H1 (cell line): ENCODE measurements around the gene ARHGAP18. TPM values are rescaled to one million over a fixed set of nuclear protein-coding genes. Genes with fewer than 3 reads are reported as not detected.

Experiments used
- CTCF ChIA-PET: fragments of 300-600 bp; sonication (Branson Sonifier 250); formaldehyde crosslinking; loops from one replicate; lab custom pipeline; 2021; ENCODE audit not compliant: partially characterized antibody; lab: Charles Lee
- POLR2A ChIA-PET: fragments of 300-600 bp; sonication (Branson Sonifier 250); formaldehyde crosslinking; loops from one replicate; lab custom pipeline; 2021; ENCODE audit warnings: inconsistent platforms; ENCODE audit not compliant: partially characterized antibody; lab: Charles Lee
- DNase-seq, 2 experiments: peaks; one replicate each; pipeline versions ENCODE4 v3.0.0 to v3.0.0-alpha.2; 2010 to 2022; ENCODE audit warnings: low spot score in 2 of 2, low read depth in 1 of 2, mixed read lengths in 1 of 2
- FAIRE-seq: peaks from 2 replicates; lab custom pipeline; 2011; peaks lifted over from hg19 to GRCh38; lab: Jason Lieb, UNC
- H2AFZ ChIP-seq: 2 replicates; pipeline ENCODE4 v1.8.1; 2012; ENCODE audit warnings: low read length, inconsistent platforms
- H2AK5ac ChIP-seq: 2 replicates; pipeline ENCODE4 v1.6.1; 2013; ENCODE audit warnings: low read depth, low read length
- H2BK120ac ChIP-seq: replicated peaks from 2 replicates; pipeline ENCODE3; 2013; ENCODE audit warnings: low read depth, low read length, inconsistent platforms
- H2BK12ac ChIP-seq: 2 replicates; pipeline ENCODE4 v1.6.1; 2013; ENCODE audit warnings: low read depth, low read length
- H2BK15ac ChIP-seq: 2 replicates; pipeline ENCODE4 v1.6.1; 2013; ENCODE audit warnings: low read length
- H2BK20ac ChIP-seq: 2 replicates; pipeline ENCODE4 v1.6.1; 2013; ENCODE audit warnings: low read length
- H2BK5ac ChIP-seq: 2 replicates; pipeline ENCODE4 v1.6.1; 2013; ENCODE audit warnings: low read depth, low read length
- H3K14ac ChIP-seq: 2 replicates; pipeline ENCODE4 v1.6.1; 2013; ENCODE audit warnings: inconsistent platforms; ENCODE audit not compliant: insufficient read length
- H3K18ac ChIP-seq: 2 replicates; pipeline ENCODE4 v1.6.1; 2013; ENCODE audit warnings: low read length; ENCODE audit errors: extremely low read depth
- H3K23ac ChIP-seq: 2 replicates; pipeline ENCODE4 v1.6.1; 2013; ENCODE audit warnings: inconsistent platforms; ENCODE audit not compliant: insufficient read length
- H3K23me2 ChIP-seq: 2 replicates; pipeline ENCODE4 v1.6.1; 2013; ENCODE audit warnings: low read depth, low read length
- H3K27ac ChIP-seq: 2 replicates; pipeline ENCODE4 v1.6.1; 2011; ENCODE audit warnings: low read depth, low read length, inconsistent platforms
- H3K27me3 ChIP-seq, 4 experiments: replicated peaks in 1 of 4; 1 replicate in 1 of 4; 2 replicates in 3 of 4; pipeline versions ENCODE4 v1.6.1 to v1.8.1; 2011 to 2013; ENCODE audit warnings: low read length in 3 of 4, mild to moderate bottlenecking in 3 of 4, inconsistent platforms in 2 of 4, mixed read lengths in 2 of 4, moderate library complexity in 1 of 4; ENCODE audit not compliant: control insufficient read depth in 3 of 4, insufficient read depth in 3 of 4; ENCODE audit errors: extremely low read depth in 1 of 4
- H3K36me3 ChIP-seq, 4 experiments: 2 replicates each; pipeline versions ENCODE4 v1.6.1 to v1.8.1; 2011 to 2013; ENCODE audit warnings: mild to moderate bottlenecking in 4 of 4, low read length in 3 of 4, moderate library complexity in 2 of 4, control low read depth in 1 of 4, inconsistent platforms in 1 of 4; ENCODE audit not compliant: insufficient read depth in 4 of 4, control insufficient read depth in 2 of 4
- H3K4ac ChIP-seq: replicated peaks from 2 replicates; pipeline ENCODE3; 2013; ENCODE audit warnings: low read length, low read depth, mixed read lengths, inconsistent platforms; ENCODE audit not compliant: insufficient read length
- H3K4me1 ChIP-seq, 4 experiments: replicated peaks in 1 of 4; 1 replicate in 1 of 4; 2 replicates in 3 of 4; pipeline versions ENCODE4 v1.6.1 to v1.8.1; 2011 to 2013; ENCODE audit warnings: low read length in 3 of 4, inconsistent platforms in 2 of 4, mixed read lengths in 1 of 4; ENCODE audit not compliant: insufficient read depth in 4 of 4, control insufficient read depth in 3 of 4
- H3K4me2 ChIP-seq, 2 experiments: 2 replicates each; pipeline versions ENCODE4 v1.6.1 to v1.8.1; 2011 to 2013; ENCODE audit warnings: low read depth in 2 of 2, low read length in 2 of 2, control low read depth in 1 of 2, inconsistent platforms in 1 of 2, mild to moderate bottlenecking in 1 of 2; ENCODE audit not compliant: insufficient read depth in 1 of 2
- H3K4me3 ChIP-seq, 4 experiments: fragments of 200-600, 300-600 bp in 1 of 4; sonication (generic), shearing (Covaris generic), sonication (Bioruptor Twin) in 1 of 4; 2 replicates each; pipeline versions ENCODE4 v1.5.1 to v1.8.1; 2011 to 2016; ENCODE audit warnings: low read length in 4 of 4, low read depth in 3 of 4, control low read depth in 2 of 4, inconsistent platforms in 2 of 4, mild to moderate bottlenecking in 2 of 4, mixed read lengths in 1 of 4, moderate library complexity in 1 of 4; ENCODE audit not compliant: insufficient read depth in 2 of 4; ENCODE audit errors: extremely low read depth in 1 of 4
- H3K56ac ChIP-seq: replicated peaks from 2 replicates; pipeline ENCODE3; 2013; ENCODE audit warnings: low read depth, mild to moderate bottlenecking, mixed read lengths, low read length, inconsistent platforms; ENCODE audit not compliant: insufficient read length
- H3K79me1 ChIP-seq: 2 replicates; pipeline ENCODE4 v1.6.1; 2013; ENCODE audit warnings: low read depth, low read length, control low read depth
- H3K79me2 ChIP-seq, 2 experiments: 2 replicates each; pipeline versions ENCODE4 v1.6.1 to v1.8.1; 2012 to 2013; ENCODE audit warnings: low read length in 2 of 2, mild to moderate bottlenecking in 2 of 2, inconsistent platforms in 1 of 2; ENCODE audit not compliant: insufficient read depth in 2 of 2, control insufficient read depth in 1 of 2
- H3K9ac ChIP-seq, 4 experiments: replicated peaks in 1 of 4; 1 replicate in 1 of 4; 2 replicates in 3 of 4; pipeline versions ENCODE4 v1.6.1 to v1.8.1; 2011 to 2013; ENCODE audit warnings: low read depth in 3 of 4, low read length in 3 of 4, control low read depth in 2 of 4, mild to moderate bottlenecking in 2 of 4, moderate library complexity in 2 of 4, inconsistent platforms in 1 of 4; ENCODE audit errors: extremely low read depth in 1 of 4
- H3K9me3 ChIP-seq, 2 experiments: 2 replicates each; pipeline versions ENCODE4 v1.6.1 to v1.8.1; 2012 to 2013; ENCODE audit warnings: mild to moderate bottlenecking in 2 of 2, moderate library complexity in 2 of 2, control low read depth in 1 of 2, inconsistent platforms in 1 of 2, low read depth in 1 of 2, low read length in 1 of 2, mixed read lengths in 1 of 2; ENCODE audit not compliant: insufficient read depth in 2 of 2
- H4K20me1 ChIP-seq, 2 experiments: replicated peaks in 1 of 2; 2 replicates each; pipeline versions ENCODE3 to v1.8.1; 2011 to 2013; ENCODE audit warnings: inconsistent platforms in 2 of 2, low read length in 2 of 2, mild to moderate bottlenecking in 1 of 2; ENCODE audit not compliant: insufficient read depth in 2 of 2, control insufficient read depth in 1 of 2
- H4K5ac ChIP-seq: 2 replicates; pipeline ENCODE4 v1.6.1; 2013; ENCODE audit warnings: low read length, low read depth, mixed read lengths, inconsistent platforms; ENCODE audit not compliant: insufficient read length
- H4K8ac ChIP-seq: 2 replicates; pipeline ENCODE4 v1.8.0; 2013; ENCODE audit warnings: mild to moderate bottlenecking, moderate library complexity, low read length, inconsistent platforms; ENCODE audit not compliant: insufficient read depth; ENCODE audit errors: extremely low read depth
- H4K91ac ChIP-seq: replicated peaks from 2 replicates; pipeline ENCODE3; 2013; ENCODE audit warnings: low read length, mixed read lengths, inconsistent platforms; ENCODE audit not compliant: insufficient read length
- ATF2 ChIP-seq: IDR thresholded peaks from 2 replicates; pipeline ENCODE4 v1.6.1; 2012; ENCODE audit warnings: low read length, inconsistent platforms
- CEBPB ChIP-seq: IDR thresholded peaks from 2 replicates; pipeline ENCODE4 v1.6.1; 2012; ENCODE audit warnings: low read depth, low read length
- EP300 ChIP-seq, 2 experiments: IDR thresholded peaks; 1 replicate in 1 of 2; 2 replicates in 1 of 2; pipeline ENCODE4 v1.6.1; 2011 to 2012; ENCODE audit warnings: low read depth in 2 of 2, low read length in 2 of 2, mild to moderate bottlenecking in 2 of 2, borderline replicate concordance in 1 of 2, inconsistent platforms in 1 of 2, moderate library complexity in 1 of 2
- GTF2F1 ChIP-seq: IDR thresholded peaks from 2 replicates; pipeline ENCODE4 v1.6.1; 2012; ENCODE audit warnings: low read depth, low read length, improper control_type of control experiment, borderline replicate concordance
- POU5F1 ChIP-seq: IDR thresholded peaks from 2 replicates; pipeline ENCODE4 v1.6.1; 2011; ENCODE audit warnings: low read depth, mild to moderate bottlenecking, low read length, moderate library complexity
- SIRT6 ChIP-seq: IDR thresholded peaks from one replicate; pipeline ENCODE4 v1.7.1; 2012; ENCODE audit warnings: low read length, inconsistent platforms
- SP2 ChIP-seq: IDR thresholded peaks from 2 replicates; pipeline ENCODE4 v1.6.1; 2012; ENCODE audit warnings: mild to moderate bottlenecking, low read length, inconsistent platforms
- WGBS, 2 experiments: shearing (Covaris generic) in 1 of 2; methylation state at CpG; one replicate each; pipeline versions ENCODE4 v1.1.6 to v1.1.7; 2013 to 2015; ENCODE audit warnings: low lambda C conversion rate in 2 of 2, mixed read lengths in 2 of 2, inconsistent platforms in 1 of 2, low coverage in 1 of 2, missing lambda C conversion rate in 1 of 2; ENCODE audit not compliant: insufficient replicate concordance in 2 of 2, insufficient coverage in 1 of 2, insufficient read length in 1 of 2; ENCODE audit errors: extremely low coverage in 1 of 2, missing lambda C conversion rate in 1 of 2; 5-methylcytosine and 5-hydroxymethylcytosine counted together
- polyA plus RNA-seq, 7 experiments: library from polyadenylated mRNA; depleted of rRNA in 3 of 7; stranded (reverse) in 5 of 7; unstranded in 2 of 7; fragments of >200 nt in 5 of 7; fragments of 200-250 nt in 2 of 7; gene quantifications; 1 replicate in 5 of 7; 2 replicates in 1 of 7; 4 replicates in 1 of 7; pipeline versions ENCODE4 v1.2.1 to v1.2.3, GENCODE V29; 2011 to 2013; ENCODE audit warnings: missing spikeins in 2 of 7, mixed read lengths in 2 of 7
- total RNA-seq: library from RNA; stranded (reverse); fragmentation: NEBNext Ultra II Directional; extraction: Animal tissue kit (Norgen Biotek cat#: 25700); gene quantifications from 2 replicates; pipeline ENCODE4 v1.2.1, GENCODE V29; 2021

ARHGAP18 gene
- total and polyA plus RNA-seq, 2 of the 8 experiments (the other 6 are each of a cell fraction or from before 2014, with no cell fraction given) = 0.83 to 4.5 TPM

GRCh38 chr6:129568015-129568414 lies 142.0 kb downstream of the ARHGAP18 start:
- ChIA-PET POLR2A (no interaction called here), CTCF (interaction anchor here (0.9 to 12.0 kb wide), 15 partner anchors 11 to 287 kb away, joined by 3 to 180 read pairs (median 5); no protein-coding TSS in a partner anchor)
- H3K79me1 ChIP-seq = no peaks in the 10 kb centered on the region
- no peak overlapping the region for H3K9ac ChIP-seq
- no peaks in the 10 kb centered on the region for H3K23me2 ChIP-seq
- no peaks in the 10 kb centered on the region for H3K36me3 ChIP-seq
- H2AK5ac ChIP-seq = no peak overlapping the region
- no peak for DNase-seq
- no peak overlapping the region for H3K4ac ChIP-seq
- no peak overlapping the region for H3K14ac ChIP-seq
- H2BK5ac ChIP-seq = no peak overlapping the region
- H2BK120ac ChIP-seq = no peak overlapping the region
- no peak overlapping the region for H3K23ac ChIP-seq
- no peaks in the 10 kb centered on the region for H3K9me3 ChIP-seq
- no peak overlapping the region for H2AFZ ChIP-seq
- H3K4me2 ChIP-seq = no peak overlapping the region
- no peak overlapping the region for H4K8ac ChIP-seq
- no peaks in the 10 kb centered on the region for H3K79me2 ChIP-seq
- 85% methylated on average over 4 of the region's 4 CpGs; no CpG with 5 or more reads in 1 of the 2 experiments for WGBS, 2 experiments
- no peak overlapping the region for H2BK15ac ChIP-seq
- H4K5ac ChIP-seq = no peak overlapping the region
- H3K4me3 ChIP-seq = no peak overlapping the region
- H3K56ac ChIP-seq = no peak overlapping the region
- no peak overlapping the region for H2BK20ac ChIP-seq
- H3K4me1 ChIP-seq = no peaks in the 10 kb centered on the region; a peak in 1 of 7 replicates
- H4K91ac ChIP-seq = no peak overlapping the region
- H3K18ac ChIP-seq = no peak overlapping the region
- H3K27ac ChIP-seq = no peak overlapping the region
- H3K27me3 ChIP-seq = no peaks in the 10 kb centered on the region
- no peak for TF ChIP-seq ATF2
- TF ChIP-seq GTF2F1 = no peak
- TF ChIP-seq SP2 = no peak
- TF ChIP-seq POU5F1 = no peak
- no peak for TF ChIP-seq EP300 (IDR thresholded peaks at IDR 0.05; ENCODE audit: borderline replicate concordance in 1 of 2, low read depth in 2 of 2, low read length in 2 of 2)
- TF ChIP-seq SIRT6 = no peak
- no peak for TF ChIP-seq CEBPB
- TF ChIP-seq, all 59 proteins: peak for 0
- H4K20me1 ChIP-seq = no peaks in the 10 kb centered on the region
- no peak overlapping the region for H2BK12ac ChIP-seq
- no peak for FAIRE-seq
